Pancreas (tissue), 10 donors: Measurements from ENCODE around the gene MAPKAPK2. TPM values are rescaled to one million over a fixed set of nuclear protein-coding genes. Genes with fewer than 3 reads are reported as not detected.

ENCODE experiments used
- ATAC-seq, 4 donors: fragments of 200-7000 bp; cut with Tn5 transposase; one replicate each; pipeline versions ENCODE4 v1.8.0 to v1.9.1; 2020; ENCODE audit warnings: mild to moderate bottlenecking in 4 of 4, moderate library complexity in 4 of 4
- DNase-seq, 6 donors: peaks; one replicate each; pipeline ENCODE4 v3.0.0-alpha.2; 2020
- FAIRE-seq: peaks from 2 replicates; lab custom pipeline; 2012; peaks lifted over from hg19 to GRCh38; lab: Jason Lieb, UNC
- H3K27ac ChIP-seq, 4 donors: fragments of 200-600 bp; sonication (generic); 1 replicate in 3 of 4; 2 replicates in 1 of 4; pipeline versions ENCODE4 v1.5.0 to v1.8.0; 2020
- H3K27me3 ChIP-seq, 4 donors: fragments of 200-600 bp; one replicate each; pipeline ENCODE4 v1.8.0; 2021
- H3K36me3 ChIP-seq, 3 donors: fragments of 200-600 bp; sonication (generic) in 1 of 3; one replicate each; pipeline versions ENCODE4 v1.5.0 to v1.8.0; 2020 to 2021
- H3K4me1 ChIP-seq, 3 donors: fragments of 200-600 bp; one replicate each; pipeline ENCODE4 v1.8.0; 2021
- H3K4me3 ChIP-seq, 4 donors: fragments of 200-600 bp; sonication (generic) in 2 of 4; one replicate each; pipeline versions ENCODE4 v1.5.0 to v1.8.0; 2020 to 2021
- H3K9me3 ChIP-seq, 4 donors: fragments of 200-600 bp; one replicate each; pipeline ENCODE4 v1.8.0; 2021
- CTCF ChIP-seq, 4 donors: fragments of 200-600 bp; sonication (generic) in 3 of 4; IDR thresholded peaks; one replicate each; pipeline versions ENCODE4 v1.5.0 to v1.8.0; 2021; ENCODE audit warnings: antibody characterized with exemption in 4 of 4
- WGBS, 2 donors: extraction: QIAGEN DNeasy Blood & Tissue Kit; methylation state at CpG; one replicate each; pipeline ENCODE4 v1.1.7; 2013; 5-methylcytosine and 5-hydroxymethylcytosine counted together
- intact Hi-C, 3 donors: fragments of 100-400 bp; cut with DNase I; formaldehyde crosslinking; loops; one replicate each; pipeline versions ENCODE4 v1.11.1 to v1.14.2; 2022
- polyA plus RNA-seq, 2 donors: library from polyadenylated mRNA; stranded (reverse); fragments of 200-250 nt; gene quantifications; one replicate each; pipeline ENCODE4 v1.2.3, GENCODE V29; 2013
- total RNA-seq, 6 donors: library from RNA; stranded (reverse); fragmentation: NEBNext Ultra II Directional in 4 of 6; extraction: Animal tissue kit (Norgen Biotek cat#: 25700) in 4 of 6; gene quantifications; one replicate each; pipeline versions ENCODE4 v1.2.1 to v1.2.4, GENCODE V29; 2021 to 2023
- donor health status: healthy with polysubstance abuse.
- donor health status: DM: no; HTN: no; CAD: no; lungs with moderate emphysema.
- donor health status: DM: no; HTN: no; CAD: no.
- donor health status: control.
- donor health status: control.
- donor health status: Bipolar disorder and iron deficiency.
- donor health status: DM: yes; HTN: yes; CAD: no.
- donor health status: DM: no; HTN: no; CAD: no.
- donor health status: DM: no; HTN: no; CAD: no.
- donor health status: DM: yes; HTN: yes; CAD: no.

The MAPKAPK2 gene
- total and polyA plus RNA-seq, 8 donors: 28.3 to 55.7 (median 35.1) TPM

- H3K27me3 ChIP-seq: no peaks in the 10 kb centered on the region
- no peak for TF ChIP-seq CTCF (IDR thresholded peaks at IDR 0.05)
- H3K36me3 ChIP-seq: no peaks in the 10 kb centered on the region
- DNase-seq: no peak
- no peak for FAIRE-seq
- intact Hi-C loops: no loop called here
- ATAC-seq: no peak
- no peak overlapping the region for H3K4me3 ChIP-seq
- peak overlapping the region in 3 of 4 donors; percentile 16 to 80 (median 72) for H3K27ac ChIP-seq
- 78 to 83% methylated on average over 6 of the region's 6 CpGs for WGBS, 2 donors
- H3K4me1 ChIP-seq: peaks cover 27 to 61% (median 35%) of the 10 kb centered on the region in 3 donors
- no peaks in the 10 kb centered on the region for H3K9me3 ChIP-seq
Observed at GRCh38 chr1:206713910-206714312, 29.2 kb downstream of the MAPKAPK2 start.

- FAIRE-seq (no peak), DNase-seq (peak in 5 of 6 donors; percentile 57 to 75 (median 71)), ATAC-seq (peak; percentile 84 to 88 (median 87))
- intact Hi-C loops: no loop called here
- H3K4me1 ChIP-seq: peaks cover 21 to 55% (median 29%) of the 10 kb centered on the region in 3 donors
- no peaks in the 10 kb centered on the region for H3K36me3 ChIP-seq
- peak overlapping the region in 3 of 4 donors; percentile 16 to 80 (median 72) for H3K27ac ChIP-seq
- TF ChIP-seq CTCF (IDR thresholded peaks at IDR 0.05): no peak
- no peaks in the 10 kb centered on the region for H3K27me3 ChIP-seq
- no peaks in the 10 kb centered on the region for H3K9me3 ChIP-seq
- WGBS, 2 donors: 58 to 59% methylated on average over 9 of the region's 9 CpGs
- H3K4me3 ChIP-seq: no peak overlapping the region
Observed at GRCh38 chr1:206714331-206715058, 29.8 kb downstream of the MAPKAPK2 start.

- Histone ChIP-seq H3K36me3 (no peaks in the 10 kb centered on the region), H3K27me3 (no peaks in the 10 kb centered on the region), H3K27ac (peak overlapping the region in 2 of 4 donors; percentile 72 to 80), H3K9me3 (no peaks in the 10 kb centered on the region), H3K4me3 (no peak overlapping the region), H3K4me1 (peaks cover 15 to 49% (median 23%) of the 10 kb centered on the region in 3 donors)
- 94 to 98% methylated on average over 4 of the region's 4 CpGs for WGBS, 2 donors
- no peak for TF ChIP-seq CTCF (IDR thresholded peaks at IDR 0.05)
- FAIRE-seq (no peak), ATAC-seq (peak in 1 of 4 donors; percentile 2), DNase-seq (peak in 1 of 6 donors; percentile 29)
- intact Hi-C loops: no loop called here
Observed at GRCh38 chr1:206715120-206715519, 30.4 kb downstream of the MAPKAPK2 start.

- intact Hi-C loops: no loop called here
- Histone ChIP-seq H3K27ac (peak overlapping the region in 2 of 4 donors; percentile 72 to 80), H3K4me3 (no peak overlapping the region), H3K27me3 (no peaks in the 10 kb centered on the region), H3K36me3 (no peaks in the 10 kb centered on the region), H3K4me1 (peaks cover 15 to 45% (median 20%) of the 10 kb centered on the region in 3 donors), H3K9me3 (no peaks in the 10 kb centered on the region)
- TF ChIP-seq CTCF (IDR thresholded peaks at IDR 0.05): no peak
- FAIRE-seq (no peak), DNase-seq (peak in 1 of 6 donors; percentile 14), ATAC-seq (no peak)
- 93 to 97% methylated on average over 3 of the region's 3 CpGs for WGBS, 2 donors
Observed at GRCh38 chr1:206715552-206716158, 30.9 kb downstream of the MAPKAPK2 start.
